ENCODE data around the gene MIPOL1. TPM values are rescaled to one million over a fixed set of nuclear protein-coding genes. Genes with fewer than 3 reads are reported as not detected.
"Not testable (repeated sequence)": the region's sequence is repeated elsewhere in the genome, so short reads cannot be mapped to it uniquely, and the experiment has no call there.

The MIPOL1 gene
- total RNA-seq, 3 donors from 2014 or later (not counting 1 experiment from before 2014, with no cell fraction given): not detected

GRCh38 chr14:37203423-37203822 lies 5.7 kb downstream of the MIPOL1 start:
- TF ChIP-seq CTCF (IDR thresholded peaks at IDR 0.05): no peak
- ATAC-seq (no peak), DNase-seq (no peak)
- Histone ChIP-seq H3K9me3 (ENCODE audit: control insufficient read depth, insufficient read depth, low read length) (peaks cover 7% of the 10 kb centered on the region), H3K27me3 (ENCODE audit: control insufficient read depth, insufficient read depth, low read length) (no peaks in the 10 kb centered on the region), H3K4me3 (ENCODE audit: low read length) (no peak overlapping the region), H3K27ac (ENCODE audit: low read length) (no peak overlapping the region), H3K4me1 (ENCODE audit: control insufficient read depth, insufficient read depth, low read length) (no peaks in the 10 kb centered on the region), H3K36me3 (ENCODE audit: control insufficient read depth, insufficient read depth, low read length) (no peaks in the 10 kb centered on the region)
- Mint-ChIP-seq H3K36me3 (no peaks in the 10 kb centered on the region), H3K27me3 (ENCODE audit: low read depth in 2 of 2) (no peaks in the 10 kb centered on the region), H3K9me3 (peaks cover 0 to 4% of the 10 kb centered on the region in 2 donors), H3K27ac (no peak overlapping the region), H3K4me1 (no peaks in the 10 kb centered on the region), H3K4me3 (no peak overlapping the region)
- 85% methylated on average over 1 of the region's 1 CpG for WGBS (ENCODE audit: insufficient coverage)
- intact Hi-C loops (cut with micrococcal nuclease): no loop called here

DNA sequence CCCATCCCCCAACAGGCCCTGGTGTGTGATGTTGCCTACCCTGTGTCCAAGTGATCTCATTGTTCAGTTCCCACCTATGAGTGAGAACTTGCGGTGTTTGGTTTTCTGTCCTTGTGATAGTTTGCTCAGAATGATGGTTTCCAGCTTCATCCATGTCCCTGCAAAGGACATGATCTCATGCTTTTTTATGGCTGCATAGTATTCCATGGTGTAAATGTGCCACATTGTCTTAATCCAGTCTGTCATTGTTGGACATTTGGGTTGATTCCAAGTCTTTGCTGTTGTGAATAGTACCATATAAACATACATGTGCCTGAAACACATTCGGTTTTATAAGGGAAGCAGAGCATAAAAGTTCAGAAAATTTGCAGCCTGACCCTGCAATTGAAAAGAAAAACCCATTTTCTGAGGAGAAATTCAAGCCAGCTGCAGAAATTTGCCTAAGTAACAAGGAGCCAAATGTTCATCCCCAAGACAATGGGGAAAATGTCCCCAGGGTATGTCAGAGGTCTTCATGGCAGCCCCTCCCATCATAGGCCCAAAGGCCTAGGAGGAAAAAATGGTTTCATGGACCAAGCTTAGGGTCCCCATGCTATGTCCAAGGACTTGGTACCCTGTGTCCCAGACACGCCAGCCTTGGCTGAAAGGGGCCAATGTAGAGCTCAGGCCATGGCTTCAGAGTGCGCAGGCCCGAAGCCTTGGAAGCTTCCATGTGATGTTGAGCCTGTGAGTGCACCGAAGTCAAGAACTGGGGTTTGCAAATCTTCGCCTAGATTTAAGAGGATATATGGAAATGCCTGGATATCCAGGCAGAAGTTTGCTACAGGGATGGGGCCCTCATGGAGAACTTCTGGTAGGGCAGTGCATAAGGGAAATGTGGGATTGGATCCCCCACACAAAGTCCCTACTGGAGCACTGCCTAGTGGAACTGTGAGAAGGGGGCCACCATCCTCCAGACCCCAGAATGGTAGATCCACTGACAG lies 8.2 kb downstream of the MIPOL1 start:
- H3K36me3 Mint-ChIP-seq; H3K27ac Mint-ChIP-seq; H3K36me3 ChIP-seq (ENCODE audit: control insufficient read depth, insufficient read depth, low read length); H3K9me3 Mint-ChIP-seq; H3K27me3 Mint-ChIP-seq (ENCODE audit: low read depth in 2 of 2); H3K9me3 ChIP-seq (ENCODE audit: control insufficient read depth, insufficient read depth, low read length); intact Hi-C loops (cut with micrococcal nuclease); H3K4me3 ChIP-seq (ENCODE audit: low read length); H3K4me3 Mint-ChIP-seq; H3K27ac ChIP-seq (ENCODE audit: low read length); H3K4me1 Mint-ChIP-seq; ATAC-seq; H3K27me3 ChIP-seq (ENCODE audit: control insufficient read depth, insufficient read depth, low read length); H3K4me1 ChIP-seq (ENCODE audit: control insufficient read depth, insufficient read depth, low read length); DNase-seq: not testable (repeated sequence)
- WGBS (ENCODE audit: insufficient coverage): 90% methylated on average over 7 of the region's 7 CpGs

DNA sequence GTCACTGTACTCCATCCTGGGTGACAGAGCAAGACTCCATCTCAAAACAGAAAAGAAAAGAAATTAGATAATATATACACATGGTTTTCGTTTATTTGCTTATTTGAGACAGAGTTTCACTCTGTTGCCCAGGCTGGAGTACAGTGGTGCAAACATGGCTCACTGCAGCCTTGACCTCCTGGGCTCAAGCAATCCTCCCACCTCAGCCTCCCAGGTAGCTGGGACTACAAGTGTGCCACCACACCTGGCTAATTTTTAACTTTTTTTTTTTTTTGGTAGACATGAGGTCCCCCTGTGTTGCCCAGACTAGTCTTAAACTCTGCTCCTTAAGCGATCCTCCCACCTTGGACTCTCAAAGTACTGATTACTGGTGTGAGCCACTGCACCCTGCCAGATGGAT lies 11.9 kb downstream of the MIPOL1 start:
- H3K4me1 ChIP-seq (ENCODE audit: control insufficient read depth, insufficient read depth, low read length); DNase-seq; H3K4me1 Mint-ChIP-seq; H3K36me3 ChIP-seq (ENCODE audit: control insufficient read depth, insufficient read depth, low read length); H3K27ac Mint-ChIP-seq; H3K36me3 Mint-ChIP-seq; H3K27ac ChIP-seq (ENCODE audit: low read length); H3K4me3 Mint-ChIP-seq; H3K27me3 Mint-ChIP-seq (ENCODE audit: low read depth in 2 of 2); H3K4me3 ChIP-seq (ENCODE audit: low read length); intact Hi-C loops (cut with micrococcal nuclease); ATAC-seq; H3K9me3 ChIP-seq (ENCODE audit: control insufficient read depth, insufficient read depth, low read length); H3K27me3 ChIP-seq (ENCODE audit: control insufficient read depth, insufficient read depth, low read length): not testable (repeated sequence)
- peaks cover 13% of the 10 kb centered on the region in 2 donors for H3K9me3 Mint-ChIP-seq
- 75% methylated on average over 2 of the region's 2 CpGs for WGBS (ENCODE audit: insufficient coverage)

DNA sequence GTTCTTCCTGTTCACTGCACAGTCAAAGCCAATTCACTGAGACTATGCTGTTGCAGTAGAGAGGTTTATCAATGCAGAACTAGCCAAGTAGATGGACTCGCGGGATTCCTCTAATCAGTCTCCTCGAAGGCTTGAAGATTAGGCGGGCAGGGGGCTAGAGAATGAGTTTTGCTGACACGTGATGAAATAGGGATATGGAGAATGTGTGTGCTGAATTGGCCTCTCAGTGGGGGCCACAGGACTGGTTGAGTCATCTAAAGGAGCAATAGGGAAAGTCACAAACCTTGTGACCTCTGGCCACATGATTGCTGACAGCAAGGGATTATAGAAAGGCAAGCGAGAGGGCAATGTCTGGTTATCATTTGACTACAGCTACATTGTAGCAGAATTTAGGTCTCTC lies 12.7 kb downstream of the MIPOL1 start:
- no peaks in the 10 kb centered on the region for H3K27me3 ChIP-seq (ENCODE audit: control insufficient read depth, insufficient read depth, low read length)
- 93% methylated on average over 6 of the region's 6 CpGs for WGBS (ENCODE audit: insufficient coverage)
- no peaks in the 10 kb centered on the region for H3K4me1 Mint-ChIP-seq
- H3K4me3 Mint-ChIP-seq: no peak overlapping the region
- H3K9me3 Mint-ChIP-seq: peaks cover 13% of the 10 kb centered on the region in 2 donors
- DNase-seq (no peak), ATAC-seq (no peak)
- H3K36me3 Mint-ChIP-seq: no peaks in the 10 kb centered on the region
- H3K9me3 ChIP-seq (ENCODE audit: control insufficient read depth, insufficient read depth, low read length): peaks cover 10% of the 10 kb centered on the region
- intact Hi-C loops (cut with micrococcal nuclease): no loop called here
- no peaks in the 10 kb centered on the region for H3K4me1 ChIP-seq (ENCODE audit: control insufficient read depth, insufficient read depth, low read length)
- H3K27ac ChIP-seq (ENCODE audit: low read length): no peak overlapping the region
- H3K4me3 ChIP-seq (ENCODE audit: low read length): no peak overlapping the region
- no peak overlapping the region for H3K27ac Mint-ChIP-seq
- TF ChIP-seq CTCF (IDR thresholded peaks at IDR 0.05): no peak
- H3K36me3 ChIP-seq (ENCODE audit: control insufficient read depth, insufficient read depth, low read length): no peaks in the 10 kb centered on the region
- no peaks in the 10 kb centered on the region for H3K27me3 Mint-ChIP-seq (ENCODE audit: low read depth in 2 of 2)
